Mesendoderm (in vitro differentiated cells): ENCODE measurements around the gene RHBDL1.

ENCODE experiments used
- DNase-seq: peaks from one replicate; pipeline ENCODE4 v3.0.0; 2013
- H2AK5ac ChIP-seq: 2 replicates; pipeline ENCODE4 v1.6.1; 2013; ENCODE audit warnings: low read length, inconsistent platforms
- H2BK120ac ChIP-seq: 2 replicates; pipeline ENCODE4 v1.6.1; 2013; ENCODE audit warnings: low read depth, mild to moderate bottlenecking, low read length, moderate library complexity, mixed read lengths
- H2BK15ac ChIP-seq: replicated peaks from 2 replicates; pipeline ENCODE4 v1.6.1; 2013; ENCODE audit warnings: low read depth, mild to moderate bottlenecking, moderate library complexity
- H2BK5ac ChIP-seq: 2 replicates; pipeline ENCODE4 v1.6.1; 2013; ENCODE audit warnings: low read length, inconsistent platforms
- H3K18ac ChIP-seq: 2 replicates; pipeline ENCODE4 v1.6.1; 2013; ENCODE audit warnings: mild to moderate bottlenecking, low read length, mixed read lengths
- H3K23ac ChIP-seq: one replicate; pipeline ENCODE4 v1.6.1; 2013; ENCODE audit warnings: low read length
- H3K27ac ChIP-seq: 2 replicates; pipeline ENCODE4 v1.5.1; 2013; ENCODE audit warnings: low read depth, mild to moderate bottlenecking, inconsistent platforms, low read length, moderate library complexity
- H3K27me3 ChIP-seq: 2 replicates; pipeline ENCODE4 v1.6.1; 2013; ENCODE audit warnings: low read length, control low read depth, mild to moderate bottlenecking, inconsistent platforms; ENCODE audit not compliant: insufficient read depth, poor library complexity
- H3K36me3 ChIP-seq: 2 replicates; pipeline ENCODE4 v1.6.1; 2013; ENCODE audit warnings: low read length, inconsistent platforms; ENCODE audit not compliant: control insufficient read depth, insufficient read depth
- H3K4ac ChIP-seq: one replicate; pipeline ENCODE4 v1.6.1; 2013; ENCODE audit warnings: low read depth, mild to moderate bottlenecking, low read length, moderate library complexity
- H3K4me1 ChIP-seq: 2 replicates; pipeline ENCODE4 v1.6.1; 2013; ENCODE audit warnings: low read depth, low read length, inconsistent platforms; ENCODE audit not compliant: control insufficient read depth
- H3K4me2 ChIP-seq: 2 replicates; pipeline ENCODE4 v1.6.1; 2013; ENCODE audit warnings: low read length
- H3K4me3 ChIP-seq: 2 replicates; pipeline ENCODE4 v1.5.1; 2013; ENCODE audit warnings: mild to moderate bottlenecking, low read length
- H3K56ac ChIP-seq: one replicate; pipeline ENCODE4 v1.6.1; 2013; ENCODE audit warnings: low read length
- H3K79me1 ChIP-seq: 2 replicates; pipeline ENCODE4 v1.6.1; 2013; ENCODE audit warnings: low read length, inconsistent platforms
- H3K79me2 ChIP-seq: 2 replicates; pipeline ENCODE4 v1.6.1; 2013; ENCODE audit warnings: mild to moderate bottlenecking, low read length; ENCODE audit not compliant: control insufficient read depth, insufficient read depth
- H3K9ac ChIP-seq: 2 replicates; pipeline ENCODE4 v1.6.1; 2013; ENCODE audit warnings: low read length, inconsistent platforms
- H4K5ac ChIP-seq: one replicate; pipeline ENCODE4 v1.6.1; 2013; ENCODE audit warnings: low read length
- H4K8ac ChIP-seq: one replicate; pipeline ENCODE4 v1.6.1; 2013; ENCODE audit warnings: low read depth, mild to moderate bottlenecking, control low read depth, low read length, moderate library complexity
- WGBS: extraction: QIAGEN DNeasy Blood & Tissue Kit; methylation state at CpG from one replicate; pipeline ENCODE4 v1.1.7; 2013; ENCODE audit warnings: low lambda C conversion rate, missing lambda C conversion rate; ENCODE audit not compliant: insufficient coverage; ENCODE audit errors: extremely low coverage; 5-methylcytosine and 5-hydroxymethylcytosine counted together

Gene RHBDL1

DNA sequence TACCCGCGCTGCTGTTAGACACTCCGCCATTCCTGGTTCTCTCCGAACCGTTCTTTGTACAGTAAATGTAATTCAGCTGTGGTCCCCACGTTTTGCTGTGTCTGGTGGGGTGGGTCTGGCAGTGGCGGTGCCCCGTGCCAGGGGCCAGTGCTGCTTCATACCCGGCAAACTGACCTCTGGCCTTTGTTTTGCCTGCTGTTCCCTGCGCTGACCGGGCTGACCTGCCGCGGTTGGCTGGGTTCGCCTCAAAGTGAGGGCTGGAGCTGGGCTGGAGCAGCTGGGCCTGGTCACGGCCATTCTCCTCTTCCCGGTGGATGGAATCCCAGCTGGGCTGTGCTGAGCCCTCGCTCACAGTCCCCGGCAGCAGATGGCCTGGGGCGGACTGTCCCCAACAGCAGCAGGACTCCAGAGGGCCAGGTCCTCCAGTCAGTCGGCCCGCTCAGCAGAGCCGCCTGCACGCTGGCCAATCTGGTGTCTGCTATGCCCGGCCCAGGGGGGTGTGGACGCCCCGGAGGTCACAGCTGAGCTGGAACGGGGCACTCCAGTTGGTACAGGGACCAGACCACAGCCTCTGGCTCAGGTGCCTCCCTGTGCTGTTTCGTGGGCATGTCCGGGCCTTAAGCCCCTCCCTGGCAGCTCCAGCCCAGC, 46.2 kb upstream of the RHBDL1 start:
- H3K18ac ChIP-seq = no peak overlapping the region
- no peak overlapping the region for H3K56ac ChIP-seq
- no peak overlapping the region for H2BK5ac ChIP-seq
- H3K27me3 ChIP-seq = no peaks in the 10 kb centered on the region
- no peaks in the 10 kb centered on the region for H3K79me1 ChIP-seq
- peaks cover 6% of the 10 kb centered on the region for H3K4me1 ChIP-seq
- H4K5ac ChIP-seq = no peak overlapping the region
- no peak overlapping the region for H2AK5ac ChIP-seq
- H2BK15ac ChIP-seq = no peak overlapping the region
- peak overlapping the region; percentile 6 for H3K9ac ChIP-seq
- no peak overlapping the region for H2BK120ac ChIP-seq
- no peak overlapping the region for H3K4ac ChIP-seq
- WGBS = no CpG with 5 or more reads among the region's 29 CpGs
- no peak overlapping the region for H3K4me2 ChIP-seq
- H3K36me3 ChIP-seq = no peaks in the 10 kb centered on the region
- no peak for DNase-seq
- H3K27ac ChIP-seq = peak overlapping the region; percentile 41
- no peak overlapping the region for H3K23ac ChIP-seq
- H3K4me3 ChIP-seq = no peak overlapping the region
- H4K8ac ChIP-seq = no peak overlapping the region
- no peaks in the 10 kb centered on the region for H3K79me2 ChIP-seq

DNA sequence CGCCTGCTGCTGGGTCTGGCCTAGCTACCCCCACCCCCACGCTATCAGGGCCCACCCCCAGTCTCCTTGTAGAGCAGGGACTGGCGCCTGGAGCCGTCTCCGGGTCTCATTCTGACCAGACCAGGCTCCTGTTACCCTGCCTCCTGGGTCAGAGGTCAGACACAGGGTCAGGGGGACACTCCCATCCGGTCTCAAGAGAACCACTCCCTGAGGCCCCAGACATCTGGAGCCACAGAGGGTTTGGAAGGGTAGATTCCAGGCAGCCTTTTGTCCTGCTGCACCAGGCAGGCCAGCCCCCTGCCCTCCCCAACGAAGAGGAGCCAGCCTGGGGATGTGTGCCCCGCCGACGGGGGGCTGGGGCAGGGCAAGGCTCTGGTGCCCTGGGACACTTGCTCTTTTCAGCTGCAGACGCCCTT, 45.6 kb upstream of the RHBDL1 start:
- H3K27ac ChIP-seq = peak overlapping the region; percentile 41
- peaks cover 6% of the 10 kb centered on the region for H3K4me1 ChIP-seq
- no peaks in the 10 kb centered on the region for H3K79me1 ChIP-seq
- no peak overlapping the region for H4K8ac ChIP-seq
- no peak overlapping the region for H3K4ac ChIP-seq
- peak overlapping the region; percentile 22 for H3K9ac ChIP-seq
- WGBS = no CpG with 5 or more reads among the region's 11 CpGs
- no peaks in the 10 kb centered on the region for H3K36me3 ChIP-seq
- H4K5ac ChIP-seq = no peak overlapping the region
- H2BK5ac ChIP-seq = no peak overlapping the region
- H3K23ac ChIP-seq = no peak overlapping the region
- H3K56ac ChIP-seq = peak overlapping the region; percentile 77
- no peaks in the 10 kb centered on the region for H3K27me3 ChIP-seq
- H2BK120ac ChIP-seq = no peak overlapping the region
- H2BK15ac ChIP-seq = no peak overlapping the region
- H3K79me2 ChIP-seq = no peaks in the 10 kb centered on the region
- H3K4me2 ChIP-seq = no peak overlapping the region
- peak; percentile 51 for DNase-seq
- no peak overlapping the region for H3K4me3 ChIP-seq
- H2AK5ac ChIP-seq = no peak overlapping the region
- H3K18ac ChIP-seq = no peak overlapping the region

DNA sequence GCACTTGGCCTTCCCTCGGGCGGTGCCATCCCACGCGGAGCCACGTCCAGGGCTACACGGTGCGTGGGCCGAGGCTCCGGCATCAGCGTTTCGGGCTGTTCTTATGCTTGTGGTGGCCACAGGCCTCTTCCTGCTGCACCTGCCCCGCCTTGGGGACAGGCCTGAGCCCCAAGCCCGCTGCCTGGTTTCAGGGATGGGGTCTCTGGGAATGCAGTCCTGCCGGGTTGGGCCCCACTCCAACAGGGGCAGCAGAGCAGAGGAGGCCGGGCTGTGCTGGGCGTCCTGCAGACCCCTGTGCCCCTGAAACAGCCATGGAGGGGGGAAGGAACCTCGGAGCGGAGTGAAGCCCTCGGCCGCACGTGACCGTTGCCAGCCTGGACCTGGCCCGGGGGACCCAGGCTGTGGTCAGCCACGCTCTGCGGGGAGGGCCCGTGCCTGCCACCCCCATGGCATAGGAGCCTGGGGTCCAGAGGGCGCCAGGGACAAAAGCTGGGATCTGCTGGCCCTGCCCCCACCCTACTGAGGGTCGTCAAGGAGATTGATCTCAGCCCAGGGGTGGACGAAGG, 45.1 kb upstream of the RHBDL1 start:
- Histone ChIP-seq H2BK120ac (no peak overlapping the region), H3K4ac (no peak overlapping the region), H3K79me2 (no peaks in the 10 kb centered on the region), H3K79me1 (no peaks in the 10 kb centered on the region), H2AK5ac (no peak overlapping the region), H3K23ac (no peak overlapping the region), H3K9ac (peak overlapping the region; percentile 45), H2BK15ac (no peak overlapping the region), H3K27me3 (no peaks in the 10 kb centered on the region), H3K4me1 (peaks cover 6% of the 10 kb centered on the region), H3K36me3 (no peaks in the 10 kb centered on the region), H3K18ac (no peak overlapping the region), H4K8ac (no peak overlapping the region), H3K27ac (peak overlapping the region; percentile 28), H3K4me2 (peak overlapping the region; percentile 4), H3K4me3 (no peak overlapping the region), H4K5ac (no peak overlapping the region), H2BK5ac (no peak overlapping the region), H3K56ac (peak overlapping the region; percentile 77)
- no CpG with 5 or more reads among the region's 29 CpGs for WGBS
- DNase-seq = peak; percentile 8

DNA sequence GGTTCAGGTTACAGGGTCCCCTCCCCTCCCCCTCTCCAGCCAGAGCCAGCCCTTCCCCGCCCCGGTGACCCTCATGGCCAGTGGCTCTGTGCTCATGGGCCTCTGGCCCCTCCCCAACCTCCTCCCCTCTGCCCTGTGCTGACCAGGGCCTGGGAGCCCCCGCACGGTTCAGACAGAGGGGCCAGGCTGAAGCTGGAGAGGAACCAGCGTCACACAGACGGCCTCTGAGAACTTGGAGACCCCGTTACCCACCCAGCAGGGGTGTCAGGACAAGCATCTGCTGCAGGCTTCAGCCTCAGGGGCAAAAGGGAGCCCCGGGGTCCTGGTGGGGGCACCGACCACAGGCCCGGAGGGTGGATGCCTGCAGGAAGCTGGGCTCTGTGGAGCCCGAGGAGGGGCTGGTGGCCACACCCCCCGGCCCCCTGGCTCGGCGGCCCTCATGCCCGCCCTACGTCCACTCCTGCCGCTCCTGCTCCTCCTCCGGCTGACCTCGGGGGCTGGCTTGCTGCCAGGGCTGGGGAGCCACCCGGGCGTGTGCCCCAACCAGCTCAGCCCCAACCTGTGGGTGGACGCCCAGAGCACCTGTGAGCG, 44.6 kb upstream of the RHBDL1 start, which contains the start of gene WFIKKN1:
Gene WFIKKN1, plus strand, starts transcription at position 171 of the 591 bp plus-strand sequence. Its CDS starts 269 bp downstream, at position 440.
- Histone ChIP-seq H3K18ac (peak within 1 kb of the TSS; percentile 11), H3K36me3 (no peaks in the 10 kb centered on the region), H3K4ac (no peak within 1 kb of the TSS), H3K4me2 (peak within 1 kb of the TSS; percentile 31), H2BK120ac (no peak within 1 kb of the TSS), H4K8ac (no peak within 1 kb of the TSS), H3K79me1 (peaks cover 2% of the 10 kb centered on the region), H3K23ac (peak within 1 kb of the TSS; percentile 66), H3K27ac (peak within 1 kb of the TSS; percentile 28), H3K56ac (peak within 1 kb of the TSS; percentile 77), H3K9ac (peak within 1 kb of the TSS; percentile 45), H2BK15ac (no peak within 1 kb of the TSS), H4K5ac (no peak within 1 kb of the TSS), H3K79me2 (no peaks in the 10 kb centered on the region), H3K27me3 (no peaks in the 10 kb centered on the region), H2AK5ac (no peak within 1 kb of the TSS), H3K4me1 (peaks cover 6% of the 10 kb centered on the region), H3K4me3 (no peak within 1 kb of the TSS), H2BK5ac (no peak within 1 kb of the TSS)
- peak; percentile 40 for DNase-seq
- no CpG with 5 or more reads among the region's 23 CpGs for WGBS

DNA sequence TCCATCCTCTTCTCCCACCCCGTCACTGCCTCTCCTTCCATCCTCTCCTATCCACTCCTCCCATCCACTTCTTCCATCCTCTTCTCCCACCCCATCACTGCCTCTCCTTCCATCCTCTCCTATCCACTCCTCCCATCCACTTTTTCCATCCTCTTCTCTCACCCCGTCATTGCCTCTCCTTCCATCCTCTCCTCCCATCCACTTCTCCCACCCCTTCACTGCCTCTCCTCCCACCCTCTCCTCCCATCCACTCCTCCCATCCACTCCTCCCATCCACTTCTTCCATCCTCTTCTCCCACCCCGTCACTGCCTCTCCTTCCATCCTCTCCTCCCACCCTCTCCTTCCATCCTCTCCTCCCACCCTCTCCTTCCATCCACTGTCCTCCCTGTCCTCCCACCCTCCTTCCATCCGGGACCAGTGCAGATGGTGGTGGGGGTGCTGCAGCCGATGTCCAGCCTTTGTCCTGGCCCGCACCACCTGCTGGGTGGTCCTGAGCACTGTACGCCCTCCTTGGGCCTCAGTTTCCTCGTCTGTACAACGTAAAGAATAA, 43.6 kb upstream of the RHBDL1 start:
- Histone ChIP-seq H3K4ac (no peak overlapping the region), H3K23ac (no peak overlapping the region), H2AK5ac (no peak overlapping the region), H2BK15ac (no peak overlapping the region), H3K18ac (no peak overlapping the region), H4K5ac (no peak overlapping the region), H3K4me1 (peaks cover 6% of the 10 kb centered on the region), H3K56ac (no peak overlapping the region), H2BK120ac (no peak overlapping the region), H3K27me3 (no peaks in the 10 kb centered on the region), H3K79me2 (no peaks in the 10 kb centered on the region), H2BK5ac (no peak overlapping the region), H3K9ac (no peak overlapping the region), H3K4me3 (no peak overlapping the region), H4K8ac (no peak overlapping the region), H3K79me1 (peaks cover 2% of the 10 kb centered on the region), H3K27ac (no peak overlapping the region), H3K36me3 (no peaks in the 10 kb centered on the region), H3K4me2 (no peak overlapping the region)
- no peak for DNase-seq
- no CpG with 5 or more reads among the region's 9 CpGs for WGBS
